PC-3 (cell line): Measurements from ENCODE around the gene CAMTA1.

Experiments
- CTCF ChIP-seq: fragments of 300-600 bp; sonication (generic); conservative IDR thresholded peaks from 2 replicates; pipeline ENCODE4 v1.5.1; 2017; ENCODE audit warnings: antibody characterized with exemption, low read depth, mild to moderate bottlenecking, low read length
- EZH2 ChIP-seq: fragments of 300-600 bp; sonication (generic); IDR thresholded peaks from one replicate; pipeline ENCODE4 v1.6.1; 2017; ENCODE audit warnings: antibody characterized with exemption, mild to moderate bottlenecking, low read length; ENCODE audit not compliant: unreplicated experiment

DNA sequence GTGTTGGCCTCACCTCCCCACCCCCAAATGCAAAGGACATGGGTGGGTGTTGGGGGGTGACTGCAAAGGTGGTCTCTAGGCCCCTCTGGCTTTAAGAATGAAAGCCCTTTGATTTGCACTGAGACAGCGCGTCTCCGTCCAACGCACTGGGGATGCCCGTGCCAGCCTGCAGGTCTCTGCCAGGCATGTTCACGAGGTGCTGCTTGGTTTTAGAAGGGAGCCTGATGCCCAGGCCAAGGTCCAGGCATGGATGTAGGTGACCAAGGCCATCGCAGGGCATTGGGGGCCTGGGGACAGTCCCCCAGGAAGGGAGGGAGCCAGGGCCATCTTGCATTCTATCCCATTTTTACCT is 622.3 kb downstream of the CAMTA1 start:
- TF ChIP-seq CTCF (no peak), EZH2 (no peak)
